Caco-2 (cell line): Measurements from ENCODE around the gene DPF3. TPM values are rescaled to one million over a fixed set of nuclear protein-coding genes. Genes with fewer than 3 reads are reported as not detected.

Source experiments
- BruUV-seq: library from RNA; stranded (reverse); fragments of 400-500 nt; replicated peaks from 2 replicates; lab custom pipeline; 2021; lab: Mats Ljungman, UMichigan
- CTCF ChIA-PET: fragments of 300-600 bp; sonication (Branson Sonifier 250); formaldehyde crosslinking; loops from one replicate; lab custom pipeline; 2022; ENCODE audit warnings: antibody characterized with exemption; lab: Charles Lee
- POLR2A ChIA-PET: fragments of 300-600 bp; sonication (Branson Sonifier 250); formaldehyde crosslinking; loops from one replicate; lab custom pipeline; 2022; ENCODE audit warnings: antibody characterized with exemption; lab: Charles Lee
- DNase-seq, 2 experiments: peaks; one replicate each; pipeline versions ENCODE4 v3.0.0 to v3.0.0-alpha.2; 2020 to 2022
- H3K27me3 ChIP-seq: replicated peaks from 2 replicates; pipeline ENCODE4 v1.6.0; 2011; ENCODE audit warnings: low read length; ENCODE audit not compliant: control insufficient read depth, insufficient read depth
- H3K36me3 ChIP-seq: 2 replicates; pipeline ENCODE4 v1.5.1; 2011; ENCODE audit warnings: low read length; ENCODE audit not compliant: control insufficient read depth, insufficient read depth
- H3K4me1 ChIP-seq: fragments of 250-450 bp; sonication (Bioruptor Pico); 2 replicates; pipeline ENCODE4 v1.5.1; 2020; ENCODE audit warnings: mild to moderate bottlenecking
- H3K4me3 ChIP-seq: 2 replicates; pipeline ENCODE4 v1.5.1; 2011; ENCODE audit warnings: low read depth, mild to moderate bottlenecking, control low read depth, low read length
- H3K9me3 ChIP-seq: fragments of 250-450 bp; sonication (Bioruptor Pico); 2 replicates; pipeline ENCODE4 v1.5.1; 2020; ENCODE audit warnings: mild to moderate bottlenecking, moderate library complexity
- H3K27ac Mint-ChIP-seq: one replicate; pipeline ENCODE4 v1.8.0; 2022; ENCODE audit warnings: mixed read lengths; ENCODE audit not compliant: unreplicated experiment
- H3K27me3 Mint-ChIP-seq: one replicate; pipeline ENCODE4 v1.8.0; 2022; ENCODE audit warnings: mixed read lengths; ENCODE audit not compliant: insufficient read depth, unreplicated experiment
- H3K36me3 Mint-ChIP-seq: one replicate; pipeline ENCODE4 v1.8.0; 2022; ENCODE audit warnings: mild to moderate bottlenecking, mixed read lengths; ENCODE audit not compliant: insufficient read depth, unreplicated experiment
- H3K4me1 Mint-ChIP-seq: one replicate; pipeline ENCODE4 v1.8.0; 2022; ENCODE audit warnings: low read depth, mixed read lengths; ENCODE audit not compliant: unreplicated experiment
- H3K4me3 Mint-ChIP-seq: one replicate; pipeline ENCODE4 v1.8.0; 2022; ENCODE audit warnings: mild to moderate bottlenecking, moderate library complexity, mixed read lengths; ENCODE audit not compliant: unreplicated experiment
- H3K9me3 Mint-ChIP-seq: one replicate; pipeline ENCODE4 v1.8.0; 2022; ENCODE audit warnings: mixed read lengths; ENCODE audit not compliant: unreplicated experiment
- CTCF ChIP-seq, 2 experiments: fragments of 200-600 bp in 1 of 2; IDR thresholded peaks; 1 replicate in 1 of 2; 2 replicates in 1 of 2; pipeline versions ENCODE4 v1.5.1 to v1.8.0; 2011 to 2022; ENCODE audit warnings: antibody characterized with exemption in 1 of 2, control low read depth in 1 of 2, inconsistent platforms in 1 of 2, low read depth in 1 of 2, low read length in 1 of 2, mild to moderate bottlenecking in 1 of 2, moderate library complexity in 1 of 2; ENCODE audit not compliant: insufficient read depth in 1 of 2, severe bottlenecking in 1 of 2, unreplicated experiment in 1 of 2
- intact Hi-C: fragments of 100-400 bp; cut with micrococcal nuclease; formaldehyde crosslinking; loops from one replicate; pipeline ENCODE4 v1.10.0; 2022; ENCODE audit not compliant: unreplicated experiment
- total RNA-seq: library from RNA; stranded (reverse); gene quantifications from 2 replicates; pipeline ENCODE4 v1.2.3, GENCODE V29; 2022

The DPF3 gene
- total RNA-seq, 1 experiment from 2014 or later, result not detected

- Mint-ChIP-seq H3K36me3 (peaks cover 7% of the 10 kb centered on the region), H3K4me1 (no peaks in the 10 kb centered on the region), H3K27me3 (peaks cover 22% of the 10 kb centered on the region), H3K9me3 (no peaks in the 10 kb centered on the region), H3K27ac (no peak overlapping the region), H3K4me3 (no peak overlapping the region)
- Histone ChIP-seq H3K9me3 (no peaks in the 10 kb centered on the region), H3K4me3 (no peak overlapping the region), H3K36me3 (no peaks in the 10 kb centered on the region), H3K27me3 (0 out of 2 replicates have a peak, but pooled peaks cover 2% of the 10 kb centered on the region), H3K4me1 (no peaks in the 10 kb centered on the region)
- no peak for TF ChIP-seq CTCF (IDR thresholded peaks at IDR 0.05; ENCODE audit: insufficient read depth in 1 of 2, low read depth in 1 of 2, low read length in 1 of 2, severe bottlenecking in 1 of 2, unreplicated experiment in 1 of 2)
- intact Hi-C loops, result no loop called here
- DNase-seq, result no peak
- ChIA-PET POLR2A (no interaction called here), CTCF (no interaction called here)
- no TSS peak for BruUV-seq
These were observed 298.6 kb downstream of the DPF3 start for GRCh38 chr14:72595152-72595862.

GRCh38 chr14:72594099-72594901 is 299.6 kb downstream of the DPF3 start:
- Mint-ChIP-seq H3K36me3 (peaks cover 7% of the 10 kb centered on the region), H3K4me1 (no peaks in the 10 kb centered on the region), H3K9me3 (no peaks in the 10 kb centered on the region), H3K27me3 (peaks cover 19% of the 10 kb centered on the region), H3K4me3 (no peak overlapping the region), H3K27ac (no peak overlapping the region)
- Histone ChIP-seq H3K36me3 (no peaks in the 10 kb centered on the region), H3K27me3 (0 out of 2 replicates have a peak, but pooled peaks cover 2% of the 10 kb centered on the region), H3K4me3 (no peak overlapping the region), H3K4me1 (no peaks in the 10 kb centered on the region), H3K9me3 (no peaks in the 10 kb centered on the region)
- no peak for DNase-seq
- CTCF ChIA-PET, result no interaction called here
- intact Hi-C loops, result no loop called here
- POLR2A ChIA-PET, result no interaction called here
- no peak for TF ChIP-seq CTCF (IDR thresholded peaks at IDR 0.05; ENCODE audit: insufficient read depth in 1 of 2, low read depth in 1 of 2, low read length in 1 of 2, severe bottlenecking in 1 of 2, unreplicated experiment in 1 of 2)
- BruUV-seq, result no TSS peak

- no peaks in the 10 kb centered on the region for H3K9me3 ChIP-seq
- POLR2A ChIA-PET, result no interaction called here
- Mint-ChIP-seq H3K4me1 (no peaks in the 10 kb centered on the region), H3K9me3 (no peaks in the 10 kb centered on the region), H3K4me3 (no peak overlapping the region), H3K36me3 (peaks cover 7% of the 10 kb centered on the region), H3K27me3 (peaks cover 19% of the 10 kb centered on the region), H3K27ac (no peak overlapping the region)
- no TSS peak for BruUV-seq
- H3K4me1 ChIP-seq, result no peaks in the 10 kb centered on the region
- no peak overlapping the region for H3K4me3 ChIP-seq
- no peak for DNase-seq
- CTCF ChIA-PET, result no interaction called here
- TF ChIP-seq CTCF (IDR thresholded peaks at IDR 0.05; ENCODE audit: insufficient read depth in 1 of 2, low read depth in 1 of 2, low read length in 1 of 2, severe bottlenecking in 1 of 2, unreplicated experiment in 1 of 2), result no peak
- no peaks in the 10 kb centered on the region for H3K36me3 ChIP-seq
- H3K27me3 ChIP-seq, result 0 out of 2 replicates have a peak, but pooled peaks cover 2% of the 10 kb centered on the region
- intact Hi-C loops, result no loop called here
These were observed 302.5 kb downstream of the DPF3 start for GRCh38 chr14:72591391-72591790.
